Activated CD8-positive, alpha-beta memory T cell treated with anti-CD3 and anti-CD28 coated beads for 36 hours (primary cell): Measurements from ENCODE around the gene TEX47. TPM values are rescaled to one million over a fixed set of nuclear protein-coding genes. Genes with fewer than 3 reads are reported as not detected.

Experiments used
- CTCF ChIA-PET: fragments of 350-600 bp; sonication (Branson Sonifier 250); formaldehyde crosslinking; loops from one replicate; lab custom pipeline; 2021; ENCODE audit warnings: antibody characterized with exemption; lab: Charles Lee
- POLR2A ChIA-PET: fragments of 350-600 bp; sonication (Branson Sonifier 250); formaldehyde crosslinking; loops from one replicate; lab custom pipeline; 2021; ENCODE audit warnings: antibody characterized with exemption; lab: Charles Lee
- total RNA-seq, 2 experiments: library from RNA; stranded (reverse); gene quantifications; one replicate each; pipeline ENCODE4 v1.2.3, GENCODE V29; 2021

TEX47 gene
- total RNA-seq, 2 experiments from 2014 or later = not detected

DNA sequence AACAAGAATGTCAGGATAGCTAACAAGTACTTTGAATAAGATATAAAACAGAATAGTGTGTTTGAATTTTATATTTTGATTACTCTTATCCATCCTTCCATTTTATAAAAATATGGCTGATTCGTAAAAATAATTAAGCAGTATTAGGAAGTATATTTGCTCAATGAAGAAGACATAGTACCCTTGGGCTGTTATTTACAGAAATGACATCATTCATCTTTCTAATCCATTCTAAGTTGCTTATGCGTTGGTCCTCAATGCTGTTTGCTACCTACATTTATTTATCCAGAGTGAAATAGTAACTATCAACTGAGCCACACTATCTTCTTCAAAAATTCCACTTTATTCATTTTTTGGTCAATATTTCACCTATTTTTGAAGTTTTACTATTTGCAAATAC is 38.2 kb downstream of the TEX47 start:
- POLR2A ChIA-PET = no interaction called here
- CTCF ChIA-PET = no interaction called here

DNA sequence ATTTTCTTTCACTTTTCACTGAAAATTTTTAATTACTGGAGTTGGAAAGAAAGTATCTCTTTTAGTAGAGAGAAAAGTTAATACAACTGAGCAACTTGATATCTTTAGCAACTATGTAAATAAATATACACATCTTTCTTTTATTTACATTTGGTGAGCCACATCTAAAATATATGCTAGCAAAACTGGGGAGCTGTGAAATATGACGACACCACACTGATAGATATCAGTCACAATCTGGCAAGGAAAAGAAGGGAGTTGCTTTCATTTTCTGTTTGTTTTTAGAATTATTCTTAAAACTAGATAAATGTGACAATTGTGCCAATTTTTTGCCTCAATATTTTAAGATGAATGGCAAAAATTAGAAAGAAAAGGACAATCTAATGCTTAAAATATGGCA is 38.7 kb downstream of the TEX47 start:
- ChIA-PET POLR2A (no interaction called here), CTCF (no interaction called here)

DNA sequence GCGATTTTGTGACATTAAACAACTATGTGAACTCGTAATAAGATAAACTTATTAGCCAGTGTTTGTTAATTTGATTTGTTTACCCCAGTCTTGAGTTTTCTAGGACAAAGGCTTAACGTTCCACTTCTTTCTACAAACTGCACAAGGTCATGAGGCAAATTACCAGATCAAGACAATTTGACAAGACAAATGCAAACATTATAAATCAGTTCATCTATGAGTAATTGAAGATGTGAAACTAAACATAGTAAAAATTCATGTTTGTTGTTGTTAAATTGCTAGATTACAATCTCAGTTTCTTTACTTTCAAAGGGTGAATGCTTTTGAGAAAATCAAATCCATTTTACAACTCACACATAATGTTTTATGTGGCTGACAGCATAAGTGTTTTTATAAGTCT is 49.4 kb downstream of the TEX47 start:
- ChIA-PET CTCF (no interaction called here), POLR2A (no interaction called here)

Other genes with a start within 250 kb of the TEX47 start
- gene ZNF804B, start 36.0 kb downstream of the TEX47 start, total RNA-seq = not detected